T-helper 2 cell treated with Interferon-gamma antibody and Interleukin-4, amounts not matched to agents 100 ng/mL and 5 ng/mL, for 36 hours (primary cell): ENCODE results near the gene AP3B1. TPM values are rescaled to one million over a fixed set of nuclear protein-coding genes. Genes with fewer than 3 reads are reported as not detected.

Experiments used
- intact Hi-C: fragments of 100-400 bp; cut with micrococcal nuclease; formaldehyde crosslinking; loops from one replicate; pipeline ENCODE4 v1.15.1; 2023
- total RNA-seq: library from RNA; stranded (reverse); gene quantifications from 2 replicates; pipeline ENCODE4 v1.2.3, GENCODE V29; 2022

Gene AP3B1
- total RNA-seq, 1 donor from 2014 or later = 42.4 TPM

DNA sequence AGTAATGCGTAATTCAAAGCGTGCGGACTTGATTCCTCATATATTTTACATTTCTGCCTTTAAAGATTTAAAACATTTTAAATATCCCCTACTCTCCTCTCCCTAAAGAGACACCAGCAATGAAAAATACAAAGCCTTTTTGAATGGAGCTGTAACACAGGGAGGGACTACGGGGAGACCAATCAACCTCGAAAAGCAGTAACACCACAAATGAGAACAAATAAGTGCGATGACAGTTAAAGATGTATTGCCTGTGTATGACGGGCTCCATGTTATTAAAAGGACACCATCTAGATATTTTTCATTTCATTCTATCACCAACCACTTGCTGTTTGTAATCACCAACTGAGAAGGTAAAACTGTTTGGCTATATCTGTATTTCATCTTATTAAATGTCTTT, 288.0 kb downstream of the AP3B1 start:
- intact Hi-C loops = no loop called here

DNA sequence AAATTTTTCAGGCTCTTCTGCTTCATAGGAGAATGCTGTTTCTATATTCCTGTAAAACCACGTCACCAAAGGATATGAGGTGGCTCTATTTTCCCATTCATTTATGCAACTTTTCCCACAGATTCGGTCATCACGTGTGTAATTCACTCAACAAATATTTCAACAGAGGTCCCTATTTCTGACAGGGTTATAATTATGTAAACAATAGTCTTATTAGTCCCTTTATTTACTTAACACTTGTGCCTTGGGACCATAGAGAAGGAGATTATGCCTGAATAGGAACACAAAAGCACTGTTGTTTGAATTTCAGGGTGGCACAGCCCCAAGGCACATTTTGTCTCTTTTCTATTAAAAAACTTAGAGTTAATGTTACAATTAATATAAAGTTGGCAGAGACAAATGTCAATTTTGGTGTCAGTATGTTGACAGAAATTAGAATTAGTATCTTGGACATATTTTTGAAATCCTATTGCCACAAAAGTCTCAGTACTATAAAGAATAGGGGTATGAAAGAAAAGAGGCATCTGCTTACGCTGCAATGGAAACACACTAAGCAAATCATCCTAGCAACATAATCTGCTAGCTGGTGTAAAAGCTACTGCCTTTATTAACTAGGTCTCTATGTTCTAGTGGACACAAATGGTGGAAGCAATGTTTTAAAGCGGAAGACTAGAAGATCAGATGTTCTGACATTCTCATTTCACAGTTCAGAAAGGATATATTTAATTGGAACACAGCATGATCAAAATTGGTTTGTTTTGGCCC, 289.3 kb downstream of the AP3B1 start:
- intact Hi-C loops = no loop called here

DNA sequence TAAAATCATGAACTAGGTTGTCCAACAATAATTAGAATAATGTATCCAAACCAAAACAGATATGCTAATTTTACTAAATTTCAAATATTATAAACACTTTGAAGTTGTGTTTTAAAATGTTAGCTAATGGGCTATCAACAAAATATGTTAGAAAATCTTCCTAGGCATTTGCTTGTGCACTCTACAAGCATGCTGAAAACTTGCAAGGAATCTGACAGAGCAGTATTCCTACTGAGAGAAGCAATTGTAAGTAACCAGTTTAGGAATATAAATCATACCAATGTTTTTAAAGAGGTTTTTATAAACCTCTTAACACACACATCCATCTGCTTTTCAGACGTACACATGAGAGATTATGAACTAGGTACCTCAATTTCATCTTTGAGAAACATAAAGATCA, 289.9 kb downstream of the AP3B1 start:
- intact Hi-C loops = no loop called here

DNA sequence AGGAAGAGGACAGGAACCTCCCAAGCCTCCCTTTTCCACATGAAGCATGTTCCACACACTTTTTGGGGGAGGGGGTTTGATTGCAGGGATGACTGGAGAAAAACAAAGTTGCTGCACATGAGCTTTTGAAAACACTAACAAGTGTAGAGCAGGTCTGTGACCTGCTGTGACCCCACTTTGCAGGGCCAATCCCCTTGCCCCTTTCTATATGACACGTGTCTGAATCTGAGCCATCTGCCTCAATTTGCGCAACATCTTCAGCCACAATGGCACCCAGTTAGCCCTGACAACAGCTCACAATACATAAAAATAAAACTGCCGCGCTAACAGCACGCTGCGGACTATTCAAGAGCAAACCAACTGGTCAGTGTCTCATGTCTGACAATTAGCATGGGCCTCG, 290.6 kb downstream of the AP3B1 start:
- intact Hi-C loops = no loop called here

DNA sequence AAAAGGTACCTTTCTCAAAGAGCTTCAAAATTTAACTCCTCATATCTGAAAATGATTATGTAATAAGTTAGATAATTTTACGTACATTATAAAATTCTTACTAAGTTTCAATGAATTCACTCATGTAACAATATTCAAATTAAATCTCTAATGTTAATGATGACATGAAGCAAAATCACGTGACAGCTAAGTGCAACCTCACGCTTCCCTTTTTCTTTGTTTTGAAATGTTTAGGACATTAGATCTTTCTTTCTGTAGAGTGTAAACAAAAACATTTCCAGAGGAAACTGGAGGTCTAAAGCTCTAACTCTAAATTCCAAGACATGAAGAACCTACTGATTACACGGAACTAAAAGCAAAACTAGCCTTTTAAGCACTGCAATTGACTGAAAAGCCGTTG, 291.0 kb downstream of the AP3B1 start:
- intact Hi-C loops = no loop called here

DNA sequence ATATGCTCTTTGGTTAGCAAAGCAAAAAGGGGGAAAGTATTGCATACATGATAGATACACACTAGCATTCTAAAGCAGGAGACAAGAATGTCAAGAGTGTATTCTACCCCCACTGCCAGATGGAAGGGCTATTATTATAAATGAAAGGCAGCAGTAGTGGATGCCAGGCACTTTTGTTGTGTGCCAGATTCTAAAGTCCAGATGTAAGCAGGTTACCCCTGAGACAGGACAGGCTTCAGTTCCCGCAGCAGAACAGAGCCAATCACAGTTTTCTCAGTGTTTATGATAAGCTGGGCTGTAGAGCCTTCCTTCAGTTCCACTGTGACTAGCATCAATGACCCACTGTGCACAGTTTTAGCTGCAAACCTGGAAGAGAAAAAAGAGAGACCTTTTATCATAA, 291.8 kb downstream of the AP3B1 start:
- intact Hi-C loops = no loop called here

DNA sequence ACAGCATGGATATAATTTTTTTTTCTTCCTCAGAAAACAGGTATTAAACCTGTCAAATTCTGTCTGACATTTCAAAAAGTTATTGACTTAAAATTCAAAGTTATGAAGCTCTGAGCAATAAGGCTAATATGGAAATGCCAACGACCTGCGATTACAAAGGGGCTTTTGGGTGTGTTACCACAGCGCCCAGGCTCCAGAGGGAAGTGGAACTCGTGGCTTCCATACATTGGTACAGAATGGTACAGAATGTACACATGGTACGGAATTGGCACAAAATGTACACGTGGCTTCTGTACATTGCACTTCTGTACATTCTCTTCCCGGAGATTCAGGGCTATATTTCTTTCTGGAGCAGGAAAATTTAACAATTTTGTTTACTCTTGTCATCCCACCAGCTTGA, 293.3 kb downstream of the AP3B1 start:
- intact Hi-C loops = no loop called here

DNA sequence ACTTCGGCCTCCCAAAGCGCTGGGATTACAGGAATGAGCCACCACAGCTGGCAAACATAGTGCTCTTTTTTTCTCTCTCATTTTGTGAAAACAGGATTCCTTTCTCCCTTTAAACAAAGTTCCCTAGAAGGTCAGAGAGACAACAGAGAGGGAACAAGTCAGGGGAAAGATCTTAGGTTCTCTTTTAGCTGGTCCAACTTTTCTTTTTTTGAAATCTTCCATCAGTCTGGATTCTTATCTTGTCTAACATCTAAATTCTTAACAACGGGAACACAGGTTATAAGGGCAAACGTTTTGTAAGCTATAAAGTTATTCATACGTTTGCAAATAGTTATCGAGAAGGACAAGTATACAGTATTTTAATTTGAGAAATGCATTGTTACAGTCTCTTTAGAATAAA, 294.3 kb downstream of the AP3B1 start:
- intact Hi-C loops = no loop called here

DNA sequence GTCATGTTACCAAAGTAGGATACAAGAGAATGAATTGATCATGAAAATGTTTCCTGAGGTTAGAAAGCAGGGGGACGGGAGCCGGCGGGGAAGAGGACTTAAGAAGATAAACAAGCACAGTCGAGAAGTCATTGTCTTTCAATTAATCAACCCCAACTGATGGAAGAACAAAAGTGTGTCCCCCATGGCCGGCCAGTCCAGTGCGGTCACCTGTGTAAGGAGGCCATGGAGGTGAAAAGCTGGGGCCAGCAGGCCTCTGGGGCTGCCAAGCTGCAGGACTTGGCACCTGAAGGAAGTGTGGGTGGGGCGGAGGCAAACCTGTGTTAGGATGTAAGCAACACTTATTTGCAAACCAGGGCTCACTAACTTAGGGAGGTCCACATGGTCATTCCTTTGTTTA, 295.1 kb downstream of the AP3B1 start:
- intact Hi-C loops = no loop called here

DNA sequence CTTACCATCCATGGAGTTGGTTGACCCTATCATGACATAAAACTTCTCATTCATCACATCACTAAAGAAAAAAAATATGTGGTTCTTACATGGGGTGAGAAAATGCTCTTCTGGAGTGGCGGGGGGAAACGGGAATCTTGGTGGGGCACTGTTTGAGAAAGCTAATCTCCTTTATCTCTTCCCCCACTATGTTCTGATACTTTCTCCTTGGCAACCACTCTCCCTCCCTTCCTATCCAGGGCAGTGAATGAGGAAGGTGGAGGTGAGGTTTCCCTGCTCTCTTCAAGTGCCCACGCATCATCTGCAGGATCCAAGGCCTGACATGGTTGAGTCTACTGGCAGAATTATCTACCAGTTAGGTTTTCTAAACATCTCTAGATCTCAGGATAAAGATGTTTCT, 297.6 kb downstream of the AP3B1 start:
- intact Hi-C loops = no loop called here

DNA sequence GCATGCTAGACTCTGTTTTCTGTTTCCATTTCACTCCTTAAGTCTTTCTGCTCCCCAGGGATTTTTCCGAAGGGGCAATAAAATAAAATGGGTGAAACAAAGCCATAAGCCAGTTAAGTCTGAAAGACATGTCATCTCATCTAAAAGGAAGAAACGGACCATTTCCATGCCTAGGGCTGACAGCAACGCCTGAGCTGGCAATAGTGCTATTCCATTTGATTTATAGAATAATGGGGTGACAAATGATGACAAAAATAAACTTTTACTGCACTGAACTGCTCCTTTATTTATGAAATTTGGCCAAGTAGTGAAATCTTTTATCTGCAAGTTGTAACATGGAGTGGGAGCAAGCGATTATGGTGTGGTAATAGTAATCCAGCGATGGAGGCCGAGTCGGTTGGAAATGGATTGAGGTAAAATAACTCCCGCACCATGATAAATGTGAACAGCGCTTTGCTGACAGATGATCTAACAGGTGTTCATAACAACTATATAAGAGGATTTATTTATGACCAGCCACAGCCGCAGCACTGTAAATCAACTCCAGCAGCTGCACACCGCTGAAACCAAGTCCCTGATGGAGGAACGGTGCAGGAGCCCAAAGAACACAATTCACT, 298.6 kb downstream of the AP3B1 start:
- intact Hi-C loops = no loop called here

DNA sequence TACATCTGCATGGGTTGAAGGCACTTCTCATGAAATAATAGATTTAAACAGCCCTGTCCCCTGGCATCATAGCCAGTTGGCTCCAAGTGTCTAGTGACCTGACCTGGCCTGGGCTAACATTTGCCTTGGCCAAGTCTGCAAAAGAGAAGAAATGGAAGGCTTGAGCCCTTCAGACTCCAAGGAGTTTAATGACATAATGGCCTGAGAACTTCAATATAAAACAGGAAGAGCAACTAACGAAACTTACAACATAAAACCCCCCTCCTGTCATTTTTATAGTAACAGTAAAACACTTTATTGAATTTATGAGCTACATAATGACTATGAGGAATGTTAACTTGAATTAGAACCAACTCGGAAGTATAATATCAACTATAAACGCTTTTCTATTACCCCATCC, 299.6 kb downstream of the AP3B1 start:
- intact Hi-C loops = no loop called here

DNA sequence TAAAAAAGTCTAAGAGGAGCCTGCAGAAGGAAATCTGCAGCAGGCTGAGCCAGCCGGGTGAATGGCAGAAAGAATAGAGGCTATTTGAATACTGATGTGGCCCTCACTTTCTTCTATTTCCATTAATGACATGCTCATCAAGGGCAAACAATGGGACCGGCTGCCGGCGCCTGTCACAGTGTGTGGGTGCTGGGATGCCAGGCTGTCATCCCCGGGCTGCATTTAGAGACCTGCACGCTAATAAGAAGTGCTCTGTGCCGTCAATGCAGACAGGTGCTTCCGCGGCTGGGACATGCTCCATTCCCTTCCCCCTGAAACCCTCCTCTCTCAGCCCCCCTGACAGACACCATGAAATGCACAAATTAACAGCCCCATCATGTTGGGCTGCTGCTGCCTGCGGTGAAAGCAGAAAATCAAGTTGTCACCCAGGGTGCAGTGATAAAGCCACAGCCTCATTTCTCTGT, 300.6 kb downstream of the AP3B1 start:
- intact Hi-C loops = no loop called here

DNA sequence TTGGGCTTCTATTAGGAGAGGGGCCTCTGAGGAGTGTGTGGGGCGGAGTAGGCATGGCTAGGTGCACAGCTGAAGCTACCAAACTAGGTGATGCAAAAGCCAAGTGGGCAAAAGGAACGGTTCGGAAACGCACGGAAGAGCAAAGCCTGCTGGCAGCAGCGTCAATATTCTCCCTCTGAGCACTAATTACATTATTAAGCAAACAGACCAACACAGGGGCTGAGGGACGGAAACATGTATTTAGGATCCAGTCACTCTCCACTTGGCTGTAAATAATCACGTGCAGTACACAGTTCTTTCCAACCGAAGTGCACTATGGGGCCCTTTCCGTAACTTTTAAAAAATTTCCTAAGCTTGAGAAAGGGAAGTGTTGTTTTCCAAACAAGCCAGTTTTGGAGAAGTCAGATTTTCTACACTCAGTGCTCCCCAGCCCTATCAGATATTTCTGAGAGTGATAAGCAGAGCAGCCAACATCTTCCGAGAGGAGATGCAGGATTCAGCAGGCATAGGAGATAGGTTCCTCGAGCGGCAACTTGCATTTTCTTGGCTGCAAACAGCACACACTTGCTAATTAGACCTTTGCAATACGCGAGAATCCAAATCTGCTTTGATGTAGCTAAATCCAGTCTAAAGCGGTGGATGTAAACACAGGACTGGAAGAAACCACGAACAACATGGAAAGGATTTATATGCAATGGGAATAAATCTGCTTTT, 301.2 kb downstream of the AP3B1 start:
- intact Hi-C loops = no loop called here

DNA sequence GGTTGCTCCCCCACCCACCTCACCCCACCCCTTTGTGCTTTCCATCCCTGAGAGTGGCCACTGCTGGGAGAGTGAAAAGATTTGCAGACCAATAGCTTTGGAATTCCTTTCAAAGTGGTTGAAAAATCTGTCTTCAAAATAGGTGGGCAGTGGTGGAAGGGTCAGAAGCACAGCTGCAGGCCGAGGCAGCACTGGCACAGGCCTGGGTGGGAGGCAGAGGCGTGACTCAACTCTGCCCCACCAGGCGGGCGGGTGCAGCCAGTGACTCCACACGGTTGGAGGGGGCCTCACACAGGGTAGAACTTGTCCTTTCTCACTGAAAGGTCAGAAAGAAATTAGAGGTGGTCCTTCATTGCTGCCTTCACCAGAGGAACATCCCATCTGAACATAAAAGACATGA, 303.4 kb downstream of the AP3B1 start:
- intact Hi-C loops = no loop called here

DNA sequence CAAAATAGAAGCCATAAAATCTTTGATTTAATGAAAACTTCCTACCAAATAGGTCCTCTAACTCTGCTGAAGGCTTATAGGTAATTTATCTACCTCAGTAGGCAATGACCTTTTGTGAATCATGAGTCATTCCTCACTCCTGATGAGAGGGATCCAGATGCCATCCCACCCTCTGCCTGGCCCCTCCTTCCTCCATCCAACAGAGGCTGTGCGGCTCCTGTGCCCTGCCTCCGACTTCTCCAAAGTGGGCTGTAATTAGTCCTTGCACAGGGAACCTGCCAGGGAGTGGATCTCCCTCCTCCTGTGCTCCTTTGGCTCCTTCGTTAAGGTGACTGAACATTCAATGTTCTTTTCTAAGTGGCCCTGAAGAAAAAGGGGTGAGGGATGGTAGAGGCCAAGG, 304.5 kb downstream of the AP3B1 start:
- intact Hi-C loops = no loop called here

DNA sequence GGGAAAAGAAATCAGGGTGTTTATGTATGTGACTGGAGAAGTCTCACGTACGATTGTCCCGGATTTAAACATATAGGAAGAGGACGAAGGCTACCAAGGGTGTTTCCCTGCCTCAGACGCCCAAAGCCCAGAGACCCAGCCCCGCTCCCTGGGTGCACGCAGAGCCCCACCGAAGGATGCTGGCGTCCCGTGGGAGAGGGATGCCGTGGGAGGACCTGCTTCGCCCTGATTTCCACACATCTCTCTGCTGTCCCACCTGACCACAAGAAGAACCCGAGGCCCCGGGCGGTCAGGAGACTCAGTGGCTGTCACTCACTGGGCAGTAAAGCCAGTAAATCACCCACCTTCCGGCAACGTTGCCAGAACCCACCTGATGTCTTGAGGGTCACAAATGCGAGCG, 306.5 kb downstream of the AP3B1 start:
- intact Hi-C loops = no loop called here

DNA sequence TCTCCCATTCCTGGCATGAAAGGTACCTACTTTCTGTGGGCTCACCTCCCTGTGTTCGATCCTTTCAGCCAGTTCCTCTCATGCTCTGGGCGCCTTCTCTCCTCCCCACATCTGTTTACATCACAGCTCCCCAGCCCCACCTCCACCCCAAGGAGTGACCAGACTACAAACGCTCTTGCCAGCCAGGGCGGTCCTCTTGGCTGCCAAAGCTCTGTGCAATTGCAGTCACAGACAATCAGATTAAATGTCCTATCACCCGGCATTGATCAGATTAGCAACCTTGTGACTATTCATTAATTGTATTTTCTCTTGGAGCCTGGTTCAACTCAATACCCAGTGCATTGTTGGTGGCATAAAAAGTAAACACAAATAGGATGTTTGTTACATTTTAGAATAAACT, 307.2 kb downstream of the AP3B1 start:
- intact Hi-C loops = no loop called here

DNA sequence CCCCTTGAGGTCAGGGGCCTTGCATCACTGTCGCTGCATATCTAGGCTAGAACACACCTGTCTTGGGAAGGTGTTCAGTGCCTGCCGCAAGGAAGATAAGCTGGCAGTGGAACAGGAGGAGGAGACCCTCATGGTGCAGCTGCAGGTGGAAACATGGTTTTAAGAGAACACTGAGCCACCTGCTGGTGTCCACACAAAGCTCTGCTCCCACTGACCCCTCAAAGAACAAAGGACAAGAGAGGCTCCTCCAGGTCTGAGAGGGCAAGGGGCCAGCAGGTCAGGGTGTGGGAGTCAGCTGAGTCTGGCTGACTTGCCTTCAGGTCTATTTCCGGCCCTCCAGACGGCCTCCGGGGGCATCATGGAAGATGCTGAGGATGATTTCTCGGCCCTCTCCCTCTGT, 308.2 kb downstream of the AP3B1 start:
- intact Hi-C loops = no loop called here

DNA sequence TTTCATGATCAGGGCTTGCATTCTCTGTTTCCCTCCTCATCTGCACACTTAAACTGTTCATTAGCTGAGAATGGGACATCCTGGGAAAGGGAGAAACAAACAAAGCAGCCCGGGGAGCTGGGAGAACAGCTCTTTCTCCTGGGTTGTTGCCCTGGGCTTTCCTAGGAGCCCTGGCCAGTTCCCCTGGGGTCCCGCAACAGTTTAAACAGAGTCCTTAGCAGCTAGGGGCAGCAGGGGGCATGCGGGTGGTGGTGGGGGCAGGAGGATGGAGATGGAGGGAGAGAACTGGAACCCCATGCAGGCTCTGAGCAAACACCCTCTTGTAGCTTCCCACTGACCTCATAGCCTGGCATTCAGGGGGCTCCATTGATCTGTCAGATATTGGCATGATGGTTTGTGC, 309.3 kb downstream of the AP3B1 start:
- intact Hi-C loops = no loop called here

DNA sequence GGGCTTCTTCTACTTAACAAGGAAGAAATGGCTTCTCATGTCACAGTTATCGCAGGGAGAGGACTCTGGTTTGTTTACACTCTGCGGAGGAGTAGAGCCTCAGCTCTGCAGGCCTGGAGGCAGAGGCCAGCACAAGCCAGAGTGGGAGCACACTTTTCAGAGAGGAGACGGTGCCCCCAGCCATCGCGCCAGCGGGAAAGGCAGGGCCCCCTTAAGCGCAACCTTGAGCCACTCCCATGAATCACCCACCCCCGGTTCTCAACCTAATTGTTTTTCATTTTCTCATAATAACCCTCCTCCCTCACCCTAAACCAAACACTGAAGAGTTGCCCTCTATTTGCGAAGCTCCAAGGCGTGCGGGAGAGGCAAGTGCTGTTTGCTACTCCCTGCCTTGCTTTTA, 309.9 kb downstream of the AP3B1 start:
- intact Hi-C loops = no loop called here

DNA sequence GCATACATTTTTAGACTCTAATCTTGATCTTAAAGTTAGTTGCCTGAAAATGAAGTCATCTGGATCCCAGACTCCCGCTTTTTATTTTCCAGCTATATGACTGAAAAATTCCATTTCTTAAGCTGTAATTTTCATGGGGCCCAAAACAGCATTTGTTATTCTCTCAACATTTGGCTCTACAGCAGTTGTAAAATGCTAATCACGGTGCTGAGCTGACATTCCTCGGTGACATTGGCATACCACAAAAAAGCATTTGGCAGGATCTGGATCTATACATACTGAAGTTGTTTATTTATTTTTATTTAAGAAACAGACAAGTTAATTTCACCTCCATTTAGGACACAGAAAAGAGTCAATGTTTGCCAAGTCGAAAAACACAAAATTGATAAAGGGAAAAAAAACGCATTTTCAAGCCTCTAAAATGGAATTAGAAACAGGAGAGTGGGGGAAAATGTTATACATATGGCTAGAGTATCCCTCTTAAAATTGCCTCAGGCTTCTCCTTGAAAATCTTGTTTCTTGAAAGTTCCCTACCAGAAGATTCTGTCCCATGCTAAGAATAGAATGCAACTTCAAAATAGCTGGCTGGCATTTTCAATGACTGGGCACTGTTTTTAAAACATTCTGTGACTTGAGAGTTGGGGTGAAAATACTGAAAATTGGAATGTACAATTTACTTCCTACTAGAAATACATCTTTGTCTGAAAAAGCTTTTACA, 310.9 kb downstream of the AP3B1 start:
- intact Hi-C loops = no loop called here
